ENCODE data around the gene ABCA7.

- no peak for TF ChIP-seq CTCF (IDR thresholded peaks at IDR 0.05)
- TF ChIP-seq POLR2A (IDR thresholded peaks at IDR 0.05), result no peak
Observed at GRCh38 chr19:1046836-1047695, 7.2 kb downstream of the ABCA7 start.

Data from uterus (tissue), 2 donors.